HepG2 (cell line): ENCODE measurements around the gene DLG2.

Experiments
- ETV6 ChIP-seq: sonication (generic); formaldehyde crosslinking; conservative IDR thresholded peaks from 2 replicates; pipeline ENCODE4 v1.4.0; 2020; ENCODE audit warnings: missing genetic modification reagents
- ISX ChIP-seq: sonication (generic); formaldehyde crosslinking; conservative IDR thresholded peaks from 2 replicates; pipeline ENCODE4 v1.5.0; 2020; ENCODE audit warnings: missing genetic modification reagents
- NFYB ChIP-seq: sonication (generic); formaldehyde crosslinking; IDR thresholded peaks from 2 replicates; pipeline ENCODE4 v1.4.0; 2020; ENCODE audit warnings: missing genetic modification reagents
- PAWR ChIP-seq: sonication (generic); formaldehyde crosslinking; IDR thresholded peaks from 2 replicates; pipeline ENCODE4 v1.4.0; 2020; ENCODE audit warnings: missing genetic modification reagents, mild to moderate bottlenecking, borderline replicate concordance
- POLR2AphosphoS5 ChIP-seq: IDR thresholded peaks from 2 replicates; pipeline ENCODE4 v1.6.1; 2012; ENCODE audit warnings: low read depth, low read length
- TAF1 ChIP-seq: sonication (generic); formaldehyde crosslinking; IDR thresholded peaks from 2 replicates; pipeline ENCODE4 v1.4.0; 2020; ENCODE audit warnings: missing genetic modification reagents
- TBX2 ChIP-seq: sonication (generic); formaldehyde crosslinking; IDR thresholded peaks from 2 replicates; pipeline ENCODE4 v1.5.0; 2020; ENCODE audit warnings: missing genetic modification reagents, mild to moderate bottlenecking, borderline replicate concordance
- ZBTB7A ChIP-seq: sonication (generic); formaldehyde crosslinking; IDR thresholded peaks from 2 replicates; pipeline ENCODE4 v1.8.0; 2022; ENCODE audit warnings: mild to moderate bottlenecking, missing genetic modification reagents
- ZNF589 ChIP-seq: sonication (generic); formaldehyde crosslinking; conservative IDR thresholded peaks from 2 replicates; pipeline ENCODE4 v1.8.0; 2022; ENCODE audit warnings: mild to moderate bottlenecking, moderate library complexity, missing genetic modification reagents
- ZNF703 ChIP-seq: sonication (generic); formaldehyde crosslinking; IDR thresholded peaks from 2 replicates; pipeline ENCODE4 v1.5.1; 2020; ENCODE audit warnings: missing genetic modification reagents, mild to moderate bottlenecking, moderate library complexity, borderline replicate concordance
- TF ChIP-seq, protein P1 (sequence below): sonication (generic); formaldehyde crosslinking; IDR thresholded peaks from 2 replicates; pipeline ENCODE4 v1.4.0; 2020; ENCODE audit warnings: mild to moderate bottlenecking, missing genetic modification reagents
- TF ChIP-seq, protein P2 (sequence below): sonication (generic); formaldehyde crosslinking; IDR thresholded peaks from 2 replicates; pipeline ENCODE4 v1.4.0; 2020; ENCODE audit warnings: low read depth, mild to moderate bottlenecking, missing genetic modification reagents
- TF ChIP-seq, protein P3 (sequence below): sonication (generic); formaldehyde crosslinking; IDR thresholded peaks from 2 replicates; pipeline ENCODE4 v1.4.0; 2020; ENCODE audit warnings: missing genetic modification reagents

DNA sequence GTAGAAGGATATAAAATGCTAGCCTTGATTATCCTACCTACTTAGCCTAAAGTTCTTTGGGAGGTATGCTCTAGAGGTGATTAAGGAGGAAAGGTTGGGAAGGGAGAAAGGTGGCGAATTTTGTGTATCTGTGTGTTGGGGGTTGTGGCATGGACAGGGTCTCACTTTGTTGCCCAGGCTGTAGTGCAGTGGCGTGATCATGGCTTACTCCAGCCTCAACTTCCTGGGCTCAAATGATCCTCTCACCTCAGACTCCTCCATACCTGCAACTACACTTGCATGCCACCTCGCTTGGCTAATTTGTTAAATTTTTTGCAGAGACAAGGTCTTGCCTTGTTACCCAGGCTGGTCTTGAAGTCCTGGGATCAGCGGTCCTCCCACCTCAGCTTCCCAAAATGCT is 1094.8 kb downstream of the DLG2 start:
- TF ChIP-seq NFYB (CRISPR knock-in tag) (no peak), PAWR (CRISPR knock-in tag) (no peak), ETV6 (CRISPR knock-in tag) (no peak), TAF1 (CRISPR knock-in tag) (no peak), ZBTB7A (CRISPR knock-in tag) (no peak), POLR2AphosphoS5 (no peak), ZNF589 (no peak), TBX2 (no peak), ISX (CRISPR knock-in tag) (no peak), ZNF703 (no peak)
- TF ChIP-seq, protein P1, sequence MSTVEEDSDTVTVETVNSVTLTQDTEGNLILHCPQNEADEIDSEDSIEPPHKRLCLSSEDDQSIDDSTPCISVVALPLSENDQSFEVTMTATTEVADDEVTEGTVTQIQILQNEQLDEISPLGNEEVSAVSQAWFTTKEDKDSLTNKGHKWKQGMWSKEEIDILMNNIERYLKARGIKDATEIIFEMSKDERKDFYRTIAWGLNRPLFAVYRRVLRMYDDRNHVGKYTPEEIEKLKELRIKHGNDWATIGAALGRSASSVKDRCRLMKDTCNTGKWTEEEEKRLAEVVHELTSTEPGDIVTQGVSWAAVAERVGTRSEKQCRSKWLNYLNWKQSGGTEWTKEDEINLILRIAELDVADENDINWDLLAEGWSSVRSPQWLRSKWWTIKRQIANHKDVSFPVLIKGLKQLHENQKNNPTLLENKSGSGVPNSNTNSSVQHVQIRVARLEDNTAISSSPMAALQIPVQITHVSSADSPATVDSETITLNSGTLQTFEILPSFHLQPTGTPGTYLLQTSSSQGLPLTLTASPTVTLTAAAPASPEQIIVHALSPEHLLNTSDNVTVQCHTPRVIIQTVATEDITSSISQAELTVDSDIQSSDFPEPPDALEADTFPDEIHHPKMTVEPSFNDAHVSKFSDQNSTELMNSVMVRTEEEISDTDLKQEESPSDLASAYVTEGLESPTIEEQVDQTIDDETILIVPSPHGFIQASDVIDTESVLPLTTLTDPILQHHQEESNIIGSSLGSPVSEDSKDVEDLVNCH (CRISPR knock-in tag): no peak
- TF ChIP-seq, protein P2, sequence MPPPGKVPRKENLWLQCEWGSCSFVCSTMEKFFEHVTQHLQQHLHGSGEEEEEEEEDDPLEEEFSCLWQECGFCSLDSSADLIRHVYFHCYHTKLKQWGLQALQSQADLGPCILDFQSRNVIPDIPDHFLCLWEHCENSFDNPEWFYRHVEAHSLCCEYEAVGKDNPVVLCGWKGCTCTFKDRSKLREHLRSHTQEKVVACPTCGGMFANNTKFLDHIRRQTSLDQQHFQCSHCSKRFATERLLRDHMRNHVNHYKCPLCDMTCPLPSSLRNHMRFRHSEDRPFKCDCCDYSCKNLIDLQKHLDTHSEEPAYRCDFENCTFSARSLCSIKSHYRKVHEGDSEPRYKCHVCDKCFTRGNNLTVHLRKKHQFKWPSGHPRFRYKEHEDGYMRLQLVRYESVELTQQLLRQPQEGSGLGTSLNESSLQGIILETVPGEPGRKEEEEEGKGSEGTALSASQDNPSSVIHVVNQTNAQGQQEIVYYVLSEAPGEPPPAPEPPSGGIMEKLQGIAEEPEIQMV (CRISPR knock-in tag): no peak
- TF ChIP-seq, protein P3, sequence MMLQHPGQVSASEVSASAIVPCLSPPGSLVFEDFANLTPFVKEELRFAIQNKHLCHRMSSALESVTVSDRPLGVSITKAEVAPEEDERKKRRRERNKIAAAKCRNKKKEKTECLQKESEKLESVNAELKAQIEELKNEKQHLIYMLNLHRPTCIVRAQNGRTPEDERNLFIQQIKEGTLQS: no peak
